Retinal pigment epithelial cell (primary cell): ENCODE measurements around the gene DLG1.
"Not testable (repeated sequence)": the region's sequence is repeated elsewhere in the genome, so short reads cannot be mapped to it uniquely, and the experiment has no call there.

ENCODE experiments used
- DNase-seq: peaks from one replicate; pipeline ENCODE4 v3.0.0-alpha.2; 2010; ENCODE audit warnings: low read depth
- H3K4me3 ChIP-seq: 2 replicates; pipeline ENCODE4 v1.5.1; 2011; ENCODE audit warnings: mild to moderate bottlenecking, low read length, control low read depth, moderate library complexity
- TF ChIP-seq, protein P1 (sequence below): conservative IDR thresholded peaks from 2 replicates; pipeline ENCODE4 v1.5.1; 2011; ENCODE audit warnings: low read depth, low read length, control low read depth, inconsistent platforms

DLG1 gene

DNA sequence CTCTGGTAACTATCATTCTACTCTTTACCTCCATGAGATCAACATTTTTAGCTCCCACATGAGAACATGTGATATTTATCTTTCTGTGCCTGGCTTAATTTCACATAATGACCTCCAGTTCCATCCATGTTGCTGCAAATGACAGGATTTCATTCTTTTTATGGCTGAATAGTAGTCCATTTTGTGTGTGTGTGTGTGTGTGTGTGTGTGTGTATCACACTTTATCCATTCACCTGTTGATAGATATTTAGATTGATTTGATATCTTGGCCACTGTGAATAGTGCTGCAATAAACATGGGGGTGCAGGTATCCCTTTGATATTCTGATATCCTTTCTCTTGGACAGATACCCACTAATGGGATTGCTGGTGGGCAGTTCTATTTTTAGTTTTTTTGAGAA, 18.3 kb downstream of the DLG1 start:
- DNase-seq, result no peak
- TF ChIP-seq, protein P1, sequence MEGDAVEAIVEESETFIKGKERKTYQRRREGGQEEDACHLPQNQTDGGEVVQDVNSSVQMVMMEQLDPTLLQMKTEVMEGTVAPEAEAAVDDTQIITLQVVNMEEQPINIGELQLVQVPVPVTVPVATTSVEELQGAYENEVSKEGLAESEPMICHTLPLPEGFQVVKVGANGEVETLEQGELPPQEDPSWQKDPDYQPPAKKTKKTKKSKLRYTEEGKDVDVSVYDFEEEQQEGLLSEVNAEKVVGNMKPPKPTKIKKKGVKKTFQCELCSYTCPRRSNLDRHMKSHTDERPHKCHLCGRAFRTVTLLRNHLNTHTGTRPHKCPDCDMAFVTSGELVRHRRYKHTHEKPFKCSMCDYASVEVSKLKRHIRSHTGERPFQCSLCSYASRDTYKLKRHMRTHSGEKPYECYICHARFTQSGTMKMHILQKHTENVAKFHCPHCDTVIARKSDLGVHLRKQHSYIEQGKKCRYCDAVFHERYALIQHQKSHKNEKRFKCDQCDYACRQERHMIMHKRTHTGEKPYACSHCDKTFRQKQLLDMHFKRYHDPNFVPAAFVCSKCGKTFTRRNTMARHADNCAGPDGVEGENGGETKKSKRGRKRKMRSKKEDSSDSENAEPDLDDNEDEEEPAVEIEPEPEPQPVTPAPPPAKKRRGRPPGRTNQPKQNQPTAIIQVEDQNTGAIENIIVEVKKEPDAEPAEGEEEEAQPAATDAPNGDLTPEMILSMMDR, result no peak
- H3K4me3 ChIP-seq, result no peak overlapping the region

DNA sequence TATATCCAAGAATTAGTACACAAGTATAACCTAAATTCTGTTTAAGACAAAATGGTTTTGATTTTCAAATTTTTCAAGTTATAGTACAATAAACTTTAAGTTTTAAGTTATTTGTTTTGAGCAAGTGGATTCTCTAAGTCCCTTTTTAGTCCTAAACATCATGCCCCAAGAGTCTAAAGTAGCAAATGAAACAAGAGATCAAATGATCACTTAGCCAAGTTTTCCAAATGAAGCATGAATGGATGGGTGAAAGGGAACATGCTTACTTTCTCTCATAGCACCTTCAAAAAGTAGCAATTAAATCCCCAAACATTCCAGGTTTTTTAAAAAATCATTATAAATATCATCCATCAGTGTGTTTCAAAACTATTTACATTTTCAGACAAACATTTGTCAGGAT, 19.5 kb downstream of the DLG1 start:
- H3K4me3 ChIP-seq, result no peak overlapping the region
- TF ChIP-seq, protein P1, result no peak
- no peak for DNase-seq

- TF ChIP-seq, protein P1, result peak; percentile 36
- not testable (repeated sequence) for DNase-seq, H3K4me3 ChIP-seq
Observed at GRCh38 chr3:197276808-197277207, 21.6 kb downstream of the DLG1 start.

- TF ChIP-seq, protein P1, result no peak
- DNase-seq, result no peak
Observed at GRCh38 chr3:197270558-197271317, 27.7 kb downstream of the DLG1 start.

DNA sequence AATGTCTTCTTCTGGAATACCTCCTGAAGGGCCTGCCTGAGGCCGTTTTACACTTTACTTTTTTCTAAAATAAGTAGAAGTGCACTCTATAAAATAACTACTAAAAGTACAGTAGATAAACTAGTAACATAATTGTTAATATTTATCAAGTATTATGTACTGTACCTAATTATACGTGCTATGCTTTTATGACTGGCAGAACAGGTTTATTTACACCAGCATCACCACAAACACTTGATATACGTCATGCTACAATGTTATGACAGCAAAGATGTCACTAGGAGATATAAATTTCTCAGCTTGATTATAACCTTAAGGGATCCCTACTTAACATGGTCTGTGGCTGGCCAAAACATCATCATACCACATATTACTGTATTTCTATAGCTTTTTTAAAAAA, 29.4 kb downstream of the DLG1 start:
- TF ChIP-seq, protein P1, result no peak

More at GRCh38 chr3:197270558-197271317, 27.7 kb downstream of the DLG1 start:
- H3K4me3 ChIP-seq, result no peak overlapping the region

GRCh38 chr3:197268294-197268693, 30.1 kb downstream of the DLG1 start:
- no peak overlapping the region for H3K4me3 ChIP-seq
- DNase-seq, result no peak
- TF ChIP-seq, protein P1, result no peak

More for the DNA sequence above, 29.4 kb downstream of the DLG1 start:
- no peak overlapping the region for H3K4me3 ChIP-seq
- no peak for DNase-seq

DNA sequence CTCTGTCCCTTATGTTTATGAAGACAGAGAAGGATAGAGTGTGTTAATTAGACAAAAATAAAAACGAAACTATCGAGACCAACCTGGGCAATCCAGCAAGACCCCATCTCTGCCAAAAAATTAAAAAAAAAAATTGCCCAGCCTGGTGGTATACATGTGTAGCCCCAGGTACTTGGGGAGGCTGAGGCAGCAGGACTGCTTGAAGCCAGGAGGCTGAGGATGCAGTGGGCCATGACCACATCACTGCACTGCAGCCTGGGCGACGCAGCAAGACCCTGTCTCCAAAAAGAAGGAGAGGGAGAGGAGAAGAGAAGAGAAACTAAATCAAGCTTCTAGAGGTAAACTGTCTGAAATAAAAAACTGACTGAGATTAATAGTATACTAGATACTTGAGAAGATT, 32.1 kb downstream of the DLG1 start:
- DNase-seq, result no peak
- TF ChIP-seq, protein P1, result no peak
- no peak overlapping the region for H3K4me3 ChIP-seq
